Activated naive CD4-positive, alpha-beta T cell treated with anti-CD3 and anti-CD28 coated beads, Interleukin-2, amount 10 ng/mL, durations not matched to agents 7 days and 5 days (primary cell): ENCODE data around the gene HIF1A.
A peak's percentile ranks its signal among the peaks of the same experiment; 100 is the strongest.

Experiments used
- CTCF ChIA-PET: fragments of 350-600 bp; sonication (Branson Sonifier 250); formaldehyde crosslinking; loops from one replicate; lab custom pipeline; 2021; ENCODE audit warnings: antibody characterized with exemption; lab: Charles Lee
- DNase-seq: peaks from one replicate; pipeline ENCODE4 v3.0.0-alpha.2; 2020
- H3K27ac Mint-ChIP-seq: one replicate; pipeline ENCODE4 v1.8.0; 2021; ENCODE audit warnings: mild to moderate bottlenecking, moderate library complexity, mixed read lengths
- H3K27me3 Mint-ChIP-seq: one replicate; pipeline ENCODE4 v1.8.0; 2021; ENCODE audit warnings: mild to moderate bottlenecking, mixed read lengths
- H3K36me3 Mint-ChIP-seq: one replicate; pipeline ENCODE4 v1.8.0; 2021; ENCODE audit warnings: mixed read lengths
- H3K4me1 Mint-ChIP-seq: one replicate; pipeline ENCODE4 v1.8.0; 2021; ENCODE audit warnings: mixed read lengths
- H3K4me3 Mint-ChIP-seq: one replicate; pipeline ENCODE4 v1.8.0; 2021; ENCODE audit warnings: mild to moderate bottlenecking, moderate library complexity, mixed read lengths
- H3K9me3 Mint-ChIP-seq: one replicate; pipeline ENCODE4 v1.8.0; 2021; ENCODE audit warnings: mixed read lengths

Gene HIF1A

DNA sequence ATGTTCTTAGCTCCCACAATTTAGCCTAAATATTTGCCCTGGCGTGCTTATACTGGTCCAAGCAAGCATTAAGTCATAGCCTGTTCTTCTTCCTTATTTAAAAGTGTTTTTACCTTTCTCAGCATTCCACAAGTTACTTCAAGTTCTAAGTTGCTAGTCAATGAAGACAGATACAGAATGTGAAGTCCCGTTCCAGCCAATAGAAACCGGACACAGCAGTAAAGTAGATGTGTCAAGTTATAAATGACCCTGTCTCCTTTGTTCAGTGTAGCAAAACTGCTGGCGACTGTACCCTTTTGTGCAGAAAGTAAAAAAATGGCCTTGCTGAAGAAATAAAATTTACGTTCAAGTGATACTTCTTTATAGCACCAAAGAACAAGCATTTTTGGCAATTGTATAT, 70.8 kb downstream of the HIF1A start:
- no peak for DNase-seq
- no peaks in the 10 kb centered on the region for H3K9me3 Mint-ChIP-seq
- H3K4me3 Mint-ChIP-seq = no peak overlapping the region
- H3K36me3 Mint-ChIP-seq = peaks cover 41% of the 10 kb centered on the region
- no peak overlapping the region for H3K27ac Mint-ChIP-seq
- CTCF ChIA-PET = interaction anchor here (1.1 kb wide), 1 partner anchor 37 kb away, joined by 3 read pairs; no protein-coding TSS in a partner anchor
- peaks cover 46% of the 10 kb centered on the region for H3K4me1 Mint-ChIP-seq
- peaks cover 4% of the 10 kb centered on the region for H3K27me3 Mint-ChIP-seq

DNA sequence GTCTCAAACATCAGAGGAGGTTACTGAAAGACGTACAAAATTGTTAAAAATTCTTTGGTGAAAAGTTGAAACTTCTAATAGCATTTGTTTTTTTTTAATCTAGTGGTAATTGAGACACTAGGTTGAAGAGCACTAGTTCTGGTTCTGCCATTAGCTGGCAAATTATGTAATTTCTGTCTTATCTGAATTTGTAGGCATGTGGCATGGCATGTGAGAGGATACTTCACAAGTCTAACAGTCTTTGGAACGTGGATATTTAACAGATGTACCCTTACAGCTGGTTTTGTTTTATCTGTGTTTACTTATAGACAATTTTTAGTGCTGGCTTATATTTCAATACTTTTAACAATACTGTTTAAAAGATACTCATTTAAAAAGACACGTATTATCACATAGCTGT, 72.9 kb downstream of the HIF1A start:
- H3K27me3 Mint-ChIP-seq = no peaks in the 10 kb centered on the region
- H3K4me1 Mint-ChIP-seq = peaks cover 28% of the 10 kb centered on the region
- CTCF ChIA-PET = no interaction called here
- H3K9me3 Mint-ChIP-seq = no peaks in the 10 kb centered on the region
- H3K4me3 Mint-ChIP-seq = no peak overlapping the region
- no peak for DNase-seq
- H3K36me3 Mint-ChIP-seq = peaks cover 50% of the 10 kb centered on the region
- H3K27ac Mint-ChIP-seq = no peak overlapping the region

DNA sequence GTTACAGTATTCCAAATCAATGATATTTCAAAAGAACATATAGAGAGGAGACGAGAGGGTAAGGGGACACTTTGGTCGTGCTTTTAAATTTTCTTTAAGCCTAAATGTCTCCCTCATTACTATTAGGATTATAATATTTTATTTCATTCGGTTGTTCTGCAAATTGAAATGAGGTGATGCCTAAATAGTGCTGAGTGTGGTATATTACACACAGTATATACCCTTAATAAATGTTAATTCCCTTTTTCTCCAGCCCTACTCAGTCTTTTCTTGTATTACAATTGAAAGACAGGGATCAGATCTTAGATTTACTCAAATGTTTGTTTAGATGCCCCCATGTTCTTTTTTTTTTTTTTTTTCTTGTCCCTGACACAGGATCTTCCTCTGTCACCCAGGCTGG, 74.6 kb downstream of the HIF1A start:
- H3K36me3 Mint-ChIP-seq = peaks cover 55% of the 10 kb centered on the region
- DNase-seq = no peak
- CTCF ChIA-PET = no interaction called here
- no peak overlapping the region for H3K27ac Mint-ChIP-seq
- no peaks in the 10 kb centered on the region for H3K27me3 Mint-ChIP-seq
- H3K4me3 Mint-ChIP-seq = no peak overlapping the region
- no peaks in the 10 kb centered on the region for H3K9me3 Mint-ChIP-seq
- H3K4me1 Mint-ChIP-seq = peaks cover 12% of the 10 kb centered on the region

DNA sequence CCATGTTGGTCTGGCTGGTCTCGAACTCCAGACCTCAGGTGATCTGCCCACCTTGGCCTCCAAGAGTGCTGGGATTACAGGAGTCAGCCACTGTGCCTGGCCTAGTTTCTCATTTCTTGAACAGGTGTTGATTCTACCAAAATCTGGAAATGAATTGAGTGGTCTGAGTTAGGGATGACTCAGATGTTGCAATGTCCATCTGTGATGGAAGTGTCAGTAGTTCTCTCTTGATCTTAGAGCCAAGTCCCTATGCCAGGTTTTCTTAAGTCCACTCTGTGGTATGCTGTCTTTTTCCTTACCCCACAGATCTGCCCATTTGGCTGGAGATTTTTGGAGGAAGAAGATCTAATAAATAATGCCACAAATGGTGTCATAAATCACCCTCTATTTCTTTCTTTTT, 79.5 kb downstream of the HIF1A start:
- Mint-ChIP-seq H3K4me3 (no peak overlapping the region), H3K9me3 (no peaks in the 10 kb centered on the region), H3K27me3 (no peaks in the 10 kb centered on the region), H3K27ac (no peak overlapping the region), H3K36me3 (peaks cover 67% of the 10 kb centered on the region), H3K4me1 (peaks cover 27% of the 10 kb centered on the region)
- CTCF ChIA-PET = no interaction called here
- DNase-seq = no peak

DNA sequence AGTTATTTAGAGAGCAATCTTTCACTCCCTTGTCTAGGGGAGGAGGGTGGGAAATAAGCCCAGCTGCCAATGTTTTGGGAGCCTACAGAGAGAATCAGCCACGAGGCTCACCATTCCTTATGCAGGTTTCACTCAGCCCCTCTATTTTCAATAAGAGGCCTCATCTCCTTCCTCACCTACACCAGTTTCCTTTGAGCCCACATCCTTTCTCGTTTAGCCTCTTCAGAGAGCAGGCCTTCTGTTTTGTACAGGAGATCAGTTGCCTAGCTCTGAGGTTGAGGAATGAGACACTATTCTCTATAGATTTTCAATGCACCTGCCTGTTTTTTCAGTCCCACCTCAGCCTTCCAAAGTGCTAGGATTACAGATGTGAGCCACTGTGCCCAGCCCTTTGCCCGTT, 84.8 kb downstream of the HIF1A start:
- CTCF ChIA-PET = interaction anchor here (0.9 to 2.6 kb wide), 2 partner anchors 18 to 57 kb away, joined by 4 to 13 read pairs; no protein-coding TSS in a partner anchor
- peak overlapping the region; percentile 92 for H3K27ac Mint-ChIP-seq
- H3K27me3 Mint-ChIP-seq = no peaks in the 10 kb centered on the region
- peaks cover 48% of the 10 kb centered on the region for H3K4me1 Mint-ChIP-seq
- H3K36me3 Mint-ChIP-seq = peaks cover 60% of the 10 kb centered on the region
- no peaks in the 10 kb centered on the region for H3K9me3 Mint-ChIP-seq
- DNase-seq = peak; percentile 42
- H3K4me3 Mint-ChIP-seq = peak overlapping the region; percentile 49

DNA sequence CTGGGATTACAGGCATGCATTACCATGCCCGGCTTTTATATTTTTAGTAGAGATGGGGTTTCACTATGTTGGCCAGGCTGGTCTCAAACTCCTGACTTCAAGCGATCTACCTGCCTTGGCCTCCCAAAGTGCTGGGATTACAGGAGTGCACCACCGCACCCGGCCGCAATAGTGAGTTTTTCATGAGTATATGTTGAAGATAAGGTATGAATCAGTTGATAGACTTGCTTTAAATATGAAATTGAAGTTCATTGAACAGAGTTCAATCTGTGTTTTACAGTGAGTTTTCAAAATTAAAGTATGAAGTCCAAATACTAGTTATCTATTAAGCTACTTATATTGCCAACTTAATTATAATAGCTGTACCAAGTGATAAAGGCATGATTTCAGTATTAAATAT, 102.0 kb downstream of the HIF1A start:
- no peak overlapping the region for H3K4me3 Mint-ChIP-seq
- no peaks in the 10 kb centered on the region for H3K9me3 Mint-ChIP-seq
- H3K4me1 Mint-ChIP-seq = no peaks in the 10 kb centered on the region
- H3K36me3 Mint-ChIP-seq = peaks cover 15% of the 10 kb centered on the region
- DNase-seq = no peak
- H3K27ac Mint-ChIP-seq = no peak overlapping the region
- H3K27me3 Mint-ChIP-seq = peaks cover 5% of the 10 kb centered on the region
- CTCF ChIA-PET = interaction anchor here (0.8 kb wide), 1 partner anchor 40 kb away, joined by 3 read pairs; no protein-coding TSS in a partner anchor
